ENCODE measurements around the gene GJB3.
"Not testable (repeated sequence)": the region's sequence is repeated elsewhere in the genome, so short reads cannot be mapped to it uniquely, and the experiment has no call there.

GJB3 gene

DNA sequence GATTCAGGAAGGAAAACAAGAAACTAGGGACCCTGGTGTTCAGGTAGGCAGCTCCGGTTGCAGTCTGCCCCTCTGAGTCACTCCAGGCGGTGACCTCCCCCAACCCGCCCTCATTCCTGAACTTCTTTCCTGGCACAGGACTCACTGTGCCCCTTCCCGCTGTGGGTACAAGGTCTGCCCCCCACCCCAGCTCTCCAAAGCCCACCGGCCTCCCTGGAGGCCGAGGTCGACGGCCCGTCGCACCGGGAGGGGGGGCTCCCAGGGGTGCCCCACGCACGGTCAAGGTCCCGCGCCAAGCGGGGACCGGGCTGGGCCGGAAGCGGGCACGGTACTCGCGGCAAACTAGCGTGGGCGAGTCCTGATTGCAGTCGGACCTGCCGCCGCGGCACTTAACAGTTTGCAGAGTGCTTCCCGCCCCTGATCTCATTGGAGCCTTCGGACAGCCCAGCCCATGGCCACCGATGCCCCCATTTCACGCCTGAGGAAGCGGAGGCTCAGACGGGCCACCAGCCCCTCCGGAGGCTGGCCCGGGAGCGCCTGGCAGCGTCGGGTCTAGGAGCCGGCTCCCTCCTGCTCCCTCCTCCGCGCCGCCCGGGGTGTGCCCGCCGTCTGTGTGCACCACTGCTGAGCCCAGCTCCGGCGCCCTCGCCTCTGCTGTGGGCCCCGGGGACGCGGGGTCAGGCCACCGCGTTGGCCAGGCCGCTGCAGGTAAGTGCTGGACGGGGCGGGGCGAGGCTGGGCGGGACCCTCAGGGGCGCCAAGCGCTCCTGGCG, at the start of gene GJB3:
TSS of gene GJB3 (plus strand) at position 144 of the 773 bp plus-strand sequence. CDS start 3,549 bp downstream, outside the sequence.
- DNase-seq: no peak

DNA sequence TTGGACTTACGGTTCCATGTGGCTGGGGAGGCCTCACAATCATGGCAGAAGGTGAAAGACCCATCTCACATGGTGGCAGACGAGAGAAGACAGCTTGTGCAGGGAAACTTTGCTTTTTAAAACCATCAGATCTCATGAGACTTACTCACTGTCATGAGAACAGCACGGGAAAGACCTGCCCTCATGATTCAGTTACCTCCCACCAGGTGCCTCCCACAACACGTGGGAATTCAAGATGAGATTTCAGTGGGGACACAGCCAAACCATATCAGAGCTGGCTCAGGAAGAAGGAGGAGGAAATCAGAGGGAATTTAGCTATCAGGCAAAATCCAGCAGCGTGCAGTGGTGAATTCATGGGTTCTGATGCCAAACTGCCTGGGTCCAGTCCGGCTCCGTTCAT, 48.2 kb upstream of the GJB3 start:
- DNase-seq: not testable (repeated sequence)

DNA sequence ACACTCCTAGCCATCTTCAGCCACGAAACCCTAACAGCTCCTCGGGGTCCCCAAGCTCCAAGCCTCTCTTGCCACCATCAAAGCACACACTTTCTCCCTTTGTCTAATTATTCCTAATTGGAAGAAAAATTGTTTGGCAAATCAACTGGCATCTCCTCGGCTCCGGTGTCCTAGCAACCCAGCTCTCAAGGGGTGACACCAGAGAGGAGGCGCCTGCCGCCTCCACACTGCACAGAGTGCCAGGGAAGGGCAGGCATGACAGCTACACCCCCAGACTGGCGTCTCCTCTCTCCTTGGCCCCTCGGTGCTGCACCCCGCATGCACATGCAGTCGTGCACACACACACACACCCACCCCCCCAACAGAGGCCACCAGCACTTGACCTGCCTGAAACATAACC, 44.3 kb upstream of the GJB3 start:
- no peak for DNase-seq

DNA sequence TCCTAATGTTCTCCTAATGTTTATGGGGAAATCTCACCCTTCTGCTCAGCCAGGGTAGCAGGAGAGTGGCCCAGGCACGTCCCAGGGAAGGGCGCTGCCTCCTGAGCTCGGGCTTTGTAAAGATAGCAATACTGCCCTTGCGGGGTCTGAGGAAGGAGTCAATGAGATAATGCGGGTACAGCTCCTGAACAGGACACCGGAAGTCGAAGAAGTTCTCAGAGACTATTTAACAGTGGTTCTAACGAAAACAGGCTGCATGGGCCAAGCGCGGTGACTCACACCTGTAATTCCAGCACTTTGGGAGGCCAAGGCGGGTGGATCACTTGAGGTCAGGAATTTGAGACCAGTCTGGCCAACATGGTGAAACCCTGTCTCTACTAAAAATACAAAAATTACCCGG, 43.8 kb upstream of the GJB3 start:
- not testable (repeated sequence) for DNase-seq

DNA sequence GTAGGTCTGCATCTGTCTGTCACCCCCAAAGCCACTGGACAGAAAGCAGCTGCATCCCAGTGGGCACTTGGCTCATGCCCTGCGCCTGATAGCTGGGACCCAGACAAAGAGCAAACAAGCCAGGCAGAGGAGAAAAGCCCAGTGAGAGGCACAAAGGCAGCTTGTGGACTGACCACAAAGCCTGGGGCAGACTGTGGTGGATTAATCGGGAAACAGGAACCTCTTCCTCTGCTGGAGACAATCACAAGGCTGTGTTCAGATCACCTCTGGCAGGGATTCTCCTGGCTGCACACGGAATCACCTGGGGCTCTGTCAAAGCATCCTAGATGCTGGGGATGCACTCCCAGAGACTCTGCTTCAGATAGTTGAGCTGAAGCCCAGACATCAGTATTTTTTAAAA, 41.4 kb upstream of the GJB3 start:
- no peak for DNase-seq

DNA sequence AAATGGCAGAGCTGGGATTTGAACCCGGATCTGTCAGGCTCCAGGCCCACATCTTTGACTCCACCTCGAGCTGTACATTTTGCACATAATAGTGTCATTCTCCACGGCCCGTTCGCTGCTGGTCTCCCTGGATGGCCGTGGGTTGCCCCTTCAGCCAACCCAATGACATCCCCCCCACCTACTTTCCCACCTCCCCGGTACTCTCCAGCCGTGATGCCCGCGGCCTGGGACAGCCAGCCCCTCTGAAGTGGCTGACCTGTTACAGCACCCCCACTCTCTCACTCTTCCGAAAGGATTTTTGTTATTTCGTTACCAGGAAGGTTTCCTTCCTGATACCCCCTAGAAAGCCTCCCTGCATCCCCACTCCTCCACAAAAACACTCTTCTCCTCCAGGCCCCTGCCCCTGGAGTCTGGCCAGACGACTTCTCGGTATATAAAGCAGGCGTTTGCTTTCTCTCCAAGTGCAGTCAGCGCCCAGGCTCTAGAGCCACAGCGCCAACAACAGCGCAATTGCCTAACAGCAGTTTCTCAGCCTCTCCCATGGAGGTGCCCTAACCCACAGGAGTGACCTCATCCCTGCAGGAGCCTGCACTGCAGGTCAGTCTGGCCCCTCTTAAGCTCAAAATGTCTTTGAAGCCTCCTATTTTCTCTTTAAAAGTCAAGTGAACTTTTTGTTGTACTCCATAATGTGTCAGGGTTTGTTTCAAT, 40.7 kb upstream of the GJB3 start:
- no peak for DNase-seq

DNA sequence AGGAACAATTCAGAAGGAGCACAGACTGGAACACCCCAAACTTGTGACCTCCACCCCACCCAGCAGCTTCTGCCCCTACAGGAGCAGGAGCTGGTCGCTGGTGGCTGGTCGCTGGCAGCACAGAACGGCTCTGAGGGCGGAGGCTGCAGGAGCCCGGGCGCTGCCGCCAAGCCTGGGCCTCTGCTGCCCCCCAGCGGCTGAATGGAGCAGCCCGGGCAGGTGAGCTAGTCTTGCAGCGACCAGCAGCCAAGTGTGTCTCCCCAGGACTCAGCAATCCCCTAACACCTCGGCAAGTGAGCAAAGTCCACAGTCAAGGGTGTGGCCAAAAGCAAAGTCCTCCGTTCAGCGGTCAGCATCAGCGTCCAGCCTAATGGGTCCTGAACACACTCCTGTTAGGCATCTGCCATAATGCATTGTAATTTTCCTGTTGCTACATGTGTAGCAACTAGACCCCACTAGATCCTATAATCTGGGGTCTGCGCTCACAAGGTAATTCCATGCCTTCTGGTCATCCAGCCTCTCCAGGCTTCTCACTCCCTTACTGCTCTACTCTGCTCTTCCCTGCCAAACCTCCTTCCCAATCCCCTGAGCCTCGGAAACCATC, 38.2 kb upstream of the GJB3 start:
- DNase-seq: peak; percentile 52

DNA sequence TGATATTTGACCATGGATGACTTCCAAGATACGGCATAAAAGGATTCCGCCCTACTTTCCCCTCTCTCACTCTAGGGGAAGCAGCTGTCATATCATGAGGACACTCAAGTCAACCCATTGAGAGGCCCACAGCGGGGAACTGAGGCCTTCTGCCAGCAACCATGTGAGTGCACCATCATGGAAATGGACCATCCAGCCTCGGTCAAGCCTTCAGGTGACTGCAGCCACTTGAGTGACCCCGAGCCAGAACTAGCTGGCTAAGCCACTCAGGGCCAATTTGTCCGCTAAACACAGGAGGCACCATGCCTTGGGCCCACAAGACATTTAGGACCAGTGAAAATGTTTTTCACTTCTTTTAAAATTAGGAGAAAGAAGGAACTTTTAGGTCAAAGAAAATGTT, 37.2 kb upstream of the GJB3 start:
- DNase-seq: no peak

DNA sequence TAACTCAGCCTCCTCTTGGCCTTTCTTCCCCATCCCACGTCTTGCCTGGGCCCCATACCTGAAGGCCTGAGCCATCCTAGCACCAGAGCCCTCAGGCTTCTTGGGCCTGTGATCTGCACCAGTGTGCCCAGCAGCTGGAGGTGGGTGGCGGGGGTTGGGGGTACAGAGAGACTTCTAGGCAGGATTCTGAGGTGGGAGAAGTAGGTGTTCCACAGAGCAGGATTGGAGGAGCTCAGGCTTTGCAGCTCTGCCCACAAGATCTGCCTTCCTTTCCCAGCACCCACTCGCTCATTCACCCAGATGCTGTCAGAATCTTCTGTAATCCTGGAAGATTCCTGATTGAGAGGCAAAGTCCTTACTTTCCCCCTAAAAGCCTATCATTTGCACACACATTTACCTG, 36.2 kb upstream of the GJB3 start:
- DNase-seq: no peak

DNA sequence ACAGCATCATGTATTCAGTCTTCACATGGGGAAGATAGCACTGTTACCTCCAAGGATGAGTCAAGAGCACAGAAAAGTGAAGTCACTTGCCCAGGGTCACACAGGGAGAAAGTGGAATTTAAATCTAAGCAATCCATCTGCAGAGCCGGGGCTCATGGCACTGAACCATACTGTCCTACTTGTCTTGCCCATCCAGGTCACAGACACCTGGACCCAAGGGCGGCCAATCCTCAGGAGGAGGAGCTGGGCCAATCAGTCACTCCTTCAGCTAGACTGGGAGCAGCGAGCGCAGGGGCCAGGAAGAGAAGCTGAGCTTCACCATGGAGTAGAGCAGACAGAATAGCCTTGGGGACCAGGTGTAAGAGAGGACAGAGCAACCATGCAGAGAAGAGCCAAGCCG, 35.3 kb upstream of the GJB3 start:
- DNase-seq: no peak

DNA sequence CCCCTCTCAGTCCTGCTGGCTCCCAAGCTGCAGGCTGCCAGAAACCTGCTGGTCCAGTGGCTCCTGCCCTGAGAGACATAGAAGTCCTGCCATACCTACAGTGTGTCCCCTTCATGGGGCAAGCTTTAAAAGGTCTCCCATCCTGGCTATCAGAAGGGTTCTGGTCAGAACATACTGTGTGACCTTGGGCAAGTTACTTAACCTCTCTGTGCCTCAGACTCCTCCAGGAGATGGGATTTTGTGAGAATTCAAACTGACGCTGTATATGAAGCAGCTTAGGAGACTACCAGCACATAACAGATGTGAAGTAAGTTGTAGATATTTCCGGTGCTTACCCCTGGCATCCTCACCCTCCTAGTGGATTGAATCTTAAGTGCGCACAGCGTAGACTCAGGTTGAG, 34.9 kb upstream of the GJB3 start:
- DNase-seq: no peak

DNA sequence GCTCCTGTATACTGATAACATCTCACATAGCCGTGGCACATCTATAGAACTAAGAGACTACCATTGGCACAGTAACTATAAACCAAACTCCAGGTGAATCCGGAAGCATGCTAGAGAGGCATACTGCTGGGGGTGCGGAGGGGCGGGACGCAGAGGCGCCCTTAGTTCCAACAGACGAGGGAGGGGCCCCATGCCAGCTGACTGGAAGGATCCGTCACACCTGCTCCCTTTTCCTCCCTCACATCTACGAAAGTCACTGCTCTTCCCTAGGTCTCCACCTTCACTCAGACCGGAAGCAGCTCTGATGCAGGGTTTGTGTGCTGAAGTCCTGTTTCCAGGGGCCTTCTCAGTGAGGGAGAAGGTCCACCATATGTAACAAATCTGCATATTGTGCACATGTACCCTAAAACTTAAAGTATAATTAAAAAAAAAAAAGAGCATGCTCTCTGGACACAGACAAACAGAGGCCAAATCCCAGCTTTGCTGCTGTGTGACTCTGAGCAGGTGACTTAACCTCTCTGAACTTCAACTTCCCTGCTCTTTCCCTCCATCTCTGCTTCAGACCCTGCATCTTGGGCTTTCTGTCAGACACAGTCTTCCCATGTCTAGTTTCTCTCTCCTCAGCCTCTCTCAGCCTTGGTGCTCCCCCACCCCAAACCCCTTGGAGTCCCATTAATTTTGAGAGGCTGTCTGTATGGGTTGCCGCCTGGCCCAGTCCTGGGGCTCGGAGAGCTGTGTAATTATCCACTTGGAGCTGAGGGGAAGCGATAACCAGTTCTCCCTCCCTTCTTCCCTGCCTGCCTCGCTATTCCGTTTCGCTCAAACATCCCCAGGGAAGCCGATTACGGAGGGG, 34.0 kb upstream of the GJB3 start:
- DNase-seq: no peak

DNA sequence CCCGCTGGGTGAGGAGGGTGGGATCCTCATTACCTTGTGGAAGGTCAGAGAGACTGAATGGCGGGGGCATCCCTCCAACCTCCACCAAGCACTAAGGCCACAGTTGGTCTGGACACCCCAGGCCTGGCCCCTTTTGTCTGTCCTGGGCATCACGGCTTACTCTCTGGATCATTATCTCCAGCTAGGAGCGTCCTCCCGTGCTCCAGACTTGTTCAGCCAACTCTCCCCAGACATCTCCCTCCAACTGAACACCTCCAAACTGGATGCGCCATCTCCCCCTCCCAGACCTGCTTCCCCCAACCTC, 33.4 kb upstream of the GJB3 start:
- no peak for DNase-seq

DNA sequence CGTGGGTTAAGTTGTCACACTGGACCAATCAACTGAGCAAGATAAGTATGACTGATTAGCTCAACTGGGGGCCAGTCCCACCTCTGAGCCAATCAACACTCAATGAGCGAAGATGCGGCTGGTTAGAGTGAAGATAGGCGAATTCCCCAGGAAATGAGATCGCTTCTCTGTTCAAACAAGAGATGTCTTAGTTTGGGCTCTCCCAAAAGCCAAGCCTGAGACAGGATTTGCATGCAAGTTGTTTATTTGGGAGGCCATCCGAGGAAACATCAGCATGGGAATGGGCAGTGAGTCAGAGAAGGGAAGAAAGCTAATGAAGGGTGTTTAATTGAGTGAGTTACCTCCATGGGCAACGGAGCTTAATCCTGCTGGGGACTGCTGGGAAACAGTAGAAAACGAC, 31.0 kb upstream of the GJB3 start:
- DNase-seq: no peak

DNA sequence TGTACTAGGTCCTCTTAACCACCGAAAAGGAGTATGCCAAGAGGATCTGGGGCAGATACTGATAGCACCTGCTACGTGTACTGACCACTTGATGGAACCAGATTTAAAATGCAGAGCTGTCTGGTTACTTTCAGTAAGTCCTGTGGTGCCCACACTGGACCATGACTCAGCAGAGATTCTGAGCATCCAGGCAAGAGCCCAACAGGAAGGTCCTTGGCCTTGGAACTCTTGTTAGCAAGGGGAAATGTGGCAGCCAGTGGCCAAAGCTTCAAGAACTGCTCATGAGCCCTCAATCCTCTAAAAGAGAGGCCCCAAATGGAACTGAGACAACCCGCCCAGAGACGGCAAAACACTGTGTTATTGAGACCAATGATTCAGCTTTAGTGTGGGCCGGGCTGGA, 30.4 kb upstream of the GJB3 start:
- DNase-seq: no peak

DNA sequence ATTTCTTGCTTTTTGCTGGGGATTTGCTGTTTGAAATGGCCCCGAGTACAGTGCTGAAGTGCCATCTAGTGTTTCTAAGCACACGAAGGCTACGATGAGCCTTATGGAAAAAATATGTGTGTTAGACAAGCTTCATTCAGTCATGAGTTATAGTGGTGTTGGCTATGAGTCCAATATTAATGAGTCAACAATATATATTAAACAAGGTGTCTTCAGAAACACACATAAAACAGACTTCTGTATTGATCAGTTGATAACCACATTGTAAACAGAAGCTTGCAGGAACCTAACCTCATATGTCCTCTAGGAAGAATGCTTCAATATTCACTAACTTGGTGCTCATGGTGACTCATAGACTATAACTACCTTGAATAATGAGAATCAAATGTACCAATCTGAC, 27.9 kb upstream of the GJB3 start:
- DNase-seq: no peak

DNA sequence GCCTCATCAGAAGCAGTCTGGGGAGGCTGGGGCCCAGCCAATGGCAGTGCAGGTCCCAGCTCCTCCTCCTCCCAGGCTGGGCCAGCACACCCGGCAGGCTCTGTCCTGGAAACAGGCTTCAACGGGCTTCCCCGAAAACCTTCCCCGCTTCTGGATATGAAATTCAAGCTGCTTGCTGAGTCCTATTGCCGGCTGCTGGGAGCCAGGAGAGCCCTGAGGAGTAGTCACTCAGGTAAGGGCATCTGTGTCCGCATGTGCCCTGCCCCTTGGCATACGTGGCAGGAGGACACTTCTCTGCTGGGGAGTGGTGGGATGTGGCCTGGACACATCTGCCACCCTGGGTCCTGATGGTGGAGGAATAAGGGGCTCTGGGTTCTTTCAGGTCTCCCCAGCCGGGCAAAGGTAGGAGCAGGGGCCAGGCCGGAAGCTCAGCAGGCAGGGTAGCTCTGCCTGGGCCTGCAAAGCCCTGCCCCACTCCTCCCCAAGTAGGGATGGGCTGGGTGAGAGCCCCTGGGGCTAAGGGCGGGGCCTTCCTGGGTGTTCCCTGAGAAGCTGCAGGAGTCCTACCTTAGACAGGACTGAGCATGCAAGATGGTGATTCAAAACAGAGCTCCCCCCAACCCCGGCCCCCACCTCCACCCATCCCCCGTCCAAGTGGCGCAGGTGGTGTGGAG, 25.9 kb upstream of the GJB3 start, which contains the start of gene GJB5:
TSS of gene GJB5 (plus strand) at position 84 of the 674 bp plus-strand sequence. CDS start 2,284 bp downstream, outside the sequence.
- no peak for DNase-seq

DNA sequence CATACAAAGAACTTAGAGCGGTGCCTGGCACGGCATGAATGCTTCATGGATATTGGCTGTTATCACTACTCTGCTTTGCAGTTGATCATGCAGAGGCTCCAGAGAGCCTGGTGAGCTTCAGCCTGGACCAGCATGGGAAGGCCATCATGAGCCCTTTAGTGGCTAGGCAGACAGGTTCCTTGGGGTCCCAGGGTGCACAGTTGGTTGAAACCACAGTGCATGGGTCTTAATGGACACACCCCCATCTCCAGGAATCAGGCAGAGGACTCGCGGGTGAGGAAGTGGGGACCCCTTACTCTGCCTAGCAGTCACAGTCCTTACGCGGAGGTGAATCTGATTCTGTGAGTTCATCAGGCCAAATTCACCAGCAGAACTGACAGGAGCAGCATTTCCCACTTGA, 25.1 kb upstream of the GJB3 start:
- no peak for DNase-seq

DNA sequence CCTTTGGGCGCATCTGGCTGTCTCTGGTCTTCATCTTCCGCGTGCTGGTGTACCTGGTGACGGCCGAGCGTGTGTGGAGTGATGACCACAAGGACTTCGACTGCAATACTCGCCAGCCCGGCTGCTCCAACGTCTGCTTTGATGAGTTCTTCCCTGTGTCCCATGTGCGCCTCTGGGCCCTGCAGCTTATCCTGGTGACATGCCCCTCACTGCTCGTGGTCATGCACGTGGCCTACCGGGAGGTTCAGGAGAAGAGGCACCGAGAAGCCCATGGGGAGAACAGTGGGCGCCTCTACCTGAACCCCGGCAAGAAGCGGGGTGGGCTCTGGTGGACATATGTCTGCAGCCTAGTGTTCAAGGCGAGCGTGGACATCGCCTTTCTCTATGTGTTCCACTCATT, 23.6 kb upstream of the GJB3 start:
- no peak for DNase-seq

DNA sequence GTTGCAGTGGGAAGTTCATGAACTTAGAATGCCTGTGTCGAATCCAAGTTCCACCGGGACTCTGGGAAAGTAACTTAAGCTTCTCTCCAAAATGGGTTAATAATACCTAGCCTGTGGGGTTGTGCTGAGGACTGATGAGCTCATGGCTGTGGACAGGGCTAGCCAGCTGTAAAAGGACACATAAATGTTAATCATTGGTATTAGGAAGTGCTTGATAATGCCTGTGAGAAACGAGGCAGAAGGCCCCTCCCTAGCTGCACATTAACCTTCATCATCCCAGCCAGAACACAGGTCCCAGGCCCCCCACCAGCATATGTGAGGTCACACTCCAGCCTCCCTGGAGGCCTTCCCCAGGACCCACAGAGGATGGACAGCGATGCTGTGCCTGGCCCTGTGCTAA, 22.3 kb upstream of the GJB3 start:
- DNase-seq: no peak

DNA sequence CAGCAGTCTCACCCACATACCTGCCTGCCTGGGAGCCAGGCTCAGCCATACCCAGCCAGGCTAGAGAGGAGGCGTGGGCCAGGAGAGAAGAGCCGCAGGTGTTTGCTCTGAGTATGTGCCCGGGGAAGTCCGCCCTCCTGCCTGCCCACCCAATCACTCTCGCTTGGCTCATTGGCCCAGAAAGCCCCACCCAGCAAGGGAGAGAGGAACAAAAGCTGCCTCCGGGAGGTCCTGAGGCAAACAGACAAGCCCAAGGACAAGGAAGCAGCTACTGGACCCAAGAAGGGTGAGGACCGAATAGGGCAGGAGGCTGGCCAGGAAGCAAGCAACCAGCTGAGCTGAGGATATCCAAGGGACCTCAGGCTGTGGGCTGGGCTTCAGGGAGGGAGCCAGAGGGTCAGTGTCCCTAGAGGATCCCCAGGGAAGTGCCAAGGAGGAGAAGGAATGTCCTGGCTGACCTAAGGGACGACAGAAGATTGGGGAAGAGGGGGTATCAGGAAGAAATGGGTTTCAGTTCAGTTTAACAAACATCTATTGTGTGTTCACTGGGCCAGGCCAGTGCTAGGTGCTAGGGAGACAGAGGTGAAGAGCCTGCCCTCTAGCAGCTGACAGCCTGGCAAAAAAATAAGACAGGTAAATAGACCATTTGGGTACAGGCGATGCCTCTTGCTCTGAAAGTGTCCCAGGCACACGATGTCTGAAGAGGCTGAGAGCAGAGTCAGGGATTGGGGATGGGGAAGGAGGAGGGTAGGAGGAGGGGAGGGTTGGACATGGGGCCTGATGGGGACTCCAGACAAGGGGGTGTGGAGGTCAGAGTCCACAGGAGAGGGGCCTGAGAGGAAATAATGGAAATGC, 21.3 kb upstream of the GJB3 start, which contains the start of gene GJB4:
TSS of gene GJB4 (plus strand) at position 238 of the 855 bp plus-strand sequence. CDS start 1,515 bp downstream, outside the sequence.
- no peak for DNase-seq

Measured in CD4-positive, alpha-beta T cell treated with Interleukin-17A for 1 hour (primary cell).